Tibial nerve (tissue), 3 donors: Measurements from ENCODE around the gene BLOC1S3.

ENCODE experiments used
- POLR2A ChIP-seq, 2 donors: fragments of 450-650 bp; IDR thresholded peaks; one replicate each; pipeline ENCODE4 v1.6.1; 2017; ENCODE audit warnings: antibody characterized with exemption in 2 of 2, mild to moderate bottlenecking in 2 of 2, moderate library complexity in 2 of 2
- TF ChIP-seq, protein P1 (sequence below), 5 experiments: fragments of 200-600 bp in 3 of 5; fragments of 450-650 bp in 2 of 5; sonication (generic) in 3 of 5; IDR thresholded peaks; one replicate each; pipeline ENCODE4 v1.5.1; 2016 to 2019; ENCODE audit warnings: antibody characterized with exemption in 5 of 5, mild to moderate bottlenecking in 3 of 5, moderate library complexity in 2 of 5

DNA sequence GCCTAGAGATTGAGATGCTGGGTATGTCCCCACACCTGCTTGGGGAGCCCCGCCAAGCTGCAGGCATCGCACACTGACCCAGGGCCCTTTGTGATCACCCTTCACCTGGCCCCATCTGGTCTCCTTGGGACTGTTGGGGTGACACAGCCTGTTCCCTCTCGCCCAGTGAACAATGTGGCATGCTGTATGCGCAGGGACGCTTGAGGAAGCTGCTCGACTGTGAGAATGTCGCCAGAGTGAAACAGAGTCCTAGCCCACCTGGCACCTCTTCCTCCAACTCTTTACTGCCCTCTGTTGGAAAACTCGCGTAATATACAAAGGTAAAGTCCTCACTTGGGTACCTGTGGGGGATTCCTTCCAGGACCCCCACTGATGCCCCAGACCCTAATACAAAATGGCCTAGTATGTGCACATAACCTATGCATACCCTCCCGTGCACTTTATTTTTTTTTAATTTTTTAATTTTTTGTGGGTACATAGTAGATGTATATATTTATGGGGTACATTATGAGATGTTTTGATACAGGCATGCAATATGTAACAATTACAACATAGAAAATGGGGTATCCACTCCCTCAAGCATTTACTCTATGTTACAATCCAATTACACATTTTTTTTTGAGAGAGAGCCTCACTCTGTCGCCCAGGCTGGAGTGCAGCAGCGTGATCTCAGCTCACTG lies 9.0 kb downstream of the BLOC1S3 start:
- TF ChIP-seq, protein P1, sequence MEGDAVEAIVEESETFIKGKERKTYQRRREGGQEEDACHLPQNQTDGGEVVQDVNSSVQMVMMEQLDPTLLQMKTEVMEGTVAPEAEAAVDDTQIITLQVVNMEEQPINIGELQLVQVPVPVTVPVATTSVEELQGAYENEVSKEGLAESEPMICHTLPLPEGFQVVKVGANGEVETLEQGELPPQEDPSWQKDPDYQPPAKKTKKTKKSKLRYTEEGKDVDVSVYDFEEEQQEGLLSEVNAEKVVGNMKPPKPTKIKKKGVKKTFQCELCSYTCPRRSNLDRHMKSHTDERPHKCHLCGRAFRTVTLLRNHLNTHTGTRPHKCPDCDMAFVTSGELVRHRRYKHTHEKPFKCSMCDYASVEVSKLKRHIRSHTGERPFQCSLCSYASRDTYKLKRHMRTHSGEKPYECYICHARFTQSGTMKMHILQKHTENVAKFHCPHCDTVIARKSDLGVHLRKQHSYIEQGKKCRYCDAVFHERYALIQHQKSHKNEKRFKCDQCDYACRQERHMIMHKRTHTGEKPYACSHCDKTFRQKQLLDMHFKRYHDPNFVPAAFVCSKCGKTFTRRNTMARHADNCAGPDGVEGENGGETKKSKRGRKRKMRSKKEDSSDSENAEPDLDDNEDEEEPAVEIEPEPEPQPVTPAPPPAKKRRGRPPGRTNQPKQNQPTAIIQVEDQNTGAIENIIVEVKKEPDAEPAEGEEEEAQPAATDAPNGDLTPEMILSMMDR (IDR thresholded peaks at IDR 0.05), result peak in 2 of 5 experiments; percentile 28 to 44
- no peak for TF ChIP-seq POLR2A (IDR thresholded peaks at IDR 0.05)
